ENCODE results near the gene USP36. TPM values are rescaled to one million over a fixed set of nuclear protein-coding genes. Genes with fewer than 3 reads are reported as not detected.
A peak's percentile ranks its signal among the peaks of the same experiment; 100 is the strongest.

The USP36 gene
- total and polyA plus RNA-seq, 9 of the 15 experiments (the other 6 are each of a cell fraction or from before 2014, with no cell fraction given), result 6.4 to 72.8 (median 22.5) TPM

GRCh38 chr17:78753316-78754250, 87.0 kb downstream of the USP36 start (continued):
- TF ChIP-seq, protein P1, sequence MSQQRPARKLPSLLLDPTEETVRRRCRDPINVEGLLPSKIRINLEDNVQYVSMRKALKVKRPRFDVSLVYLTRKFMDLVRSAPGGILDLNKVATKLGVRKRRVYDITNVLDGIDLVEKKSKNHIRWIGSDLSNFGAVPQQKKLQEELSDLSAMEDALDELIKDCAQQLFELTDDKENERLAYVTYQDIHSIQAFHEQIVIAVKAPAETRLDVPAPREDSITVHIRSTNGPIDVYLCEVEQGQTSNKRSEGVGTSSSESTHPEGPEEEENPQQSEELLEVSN (IDR thresholded peaks at IDR 0.05; ENCODE audit: borderline replicate concordance in 1 of 2, extremely low read depth in 1 of 2, insufficient read depth in 1 of 2, insufficient read length in 1 of 2, low read depth in 1 of 2, low read length in 1 of 2, poor library complexity in 1 of 2, severe bottlenecking in 1 of 2), result no peak
- TF ChIP-seq MCM2 (IDR thresholded peaks at IDR 0.05; ENCODE audit: low read depth), result no peak
- TF ChIP-seq JUND (IDR thresholded peaks at IDR 0.05; ENCODE audit: borderline replicate concordance, low read depth, low read length), result peak; percentile 36; the same call in 1 of the 2 replicates
- TF ChIP-seq JUND (tag; IDR thresholded peaks at IDR 0.05; ENCODE audit: borderline replicate concordance, low read depth, low read length), result peak; percentile 47; the same call in 1 of the 3 replicates
- TF ChIP-seq RFX5 (IDR thresholded peaks at IDR 0.05; ENCODE audit: low read depth, low read length), result no peak
- no peak for TF ChIP-seq FOXM1 (IDR thresholded peaks at IDR 0.05; ENCODE audit: low read depth)
- TF ChIP-seq FOXM1 (CRISPR knock-in tag; IDR thresholded peaks at IDR 0.05; ENCODE audit: low read depth), result no peak
- no peak for TF ChIP-seq ZNF512 (tag; IDR thresholded peaks at IDR 0.05)
- TF ChIP-seq NFE2L1 (tag; IDR thresholded peaks at IDR 0.05; ENCODE audit: borderline replicate concordance, low read depth), result no peak
- TF ChIP-seq CREM (IDR thresholded peaks at IDR 0.05; ENCODE audit: low read depth), result 0 out of 2 replicates have a peak, but pooled peaks have one; percentile 8
- TF ChIP-seq RBM22 (IDR thresholded peaks at IDR 0.05; ENCODE audit: low read depth, low read length, poor library complexity, severe bottlenecking), result no peak
- TF ChIP-seq, protein P2, sequence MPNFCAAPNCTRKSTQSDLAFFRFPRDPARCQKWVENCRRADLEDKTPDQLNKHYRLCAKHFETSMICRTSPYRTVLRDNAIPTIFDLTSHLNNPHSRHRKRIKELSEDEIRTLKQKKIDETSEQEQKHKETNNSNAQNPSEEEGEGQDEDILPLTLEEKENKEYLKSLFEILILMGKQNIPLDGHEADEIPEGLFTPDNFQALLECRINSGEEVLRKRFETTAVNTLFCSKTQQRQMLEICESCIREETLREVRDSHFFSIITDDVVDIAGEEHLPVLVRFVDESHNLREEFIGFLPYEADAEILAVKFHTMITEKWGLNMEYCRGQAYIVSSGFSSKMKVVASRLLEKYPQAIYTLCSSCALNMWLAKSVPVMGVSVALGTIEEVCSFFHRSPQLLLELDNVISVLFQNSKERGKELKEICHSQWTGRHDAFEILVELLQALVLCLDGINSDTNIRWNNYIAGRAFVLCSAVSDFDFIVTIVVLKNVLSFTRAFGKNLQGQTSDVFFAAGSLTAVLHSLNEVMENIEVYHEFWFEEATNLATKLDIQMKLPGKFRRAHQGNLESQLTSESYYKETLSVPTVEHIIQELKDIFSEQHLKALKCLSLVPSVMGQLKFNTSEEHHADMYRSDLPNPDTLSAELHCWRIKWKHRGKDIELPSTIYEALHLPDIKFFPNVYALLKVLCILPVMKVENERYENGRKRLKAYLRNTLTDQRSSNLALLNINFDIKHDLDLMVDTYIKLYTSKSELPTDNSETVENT (CRISPR knock-in tag; IDR thresholded peaks at IDR 0.05), result no peak

All from K562 (cell line).